ENCODE measurements around the gene PEX16. TPM values are rescaled to one million over a fixed set of nuclear protein-coding genes. Genes with fewer than 3 reads are reported as not detected.

Gene PEX16
- total RNA-seq, 1 donor from 2014 or later: 20.7 TPM

DNA sequence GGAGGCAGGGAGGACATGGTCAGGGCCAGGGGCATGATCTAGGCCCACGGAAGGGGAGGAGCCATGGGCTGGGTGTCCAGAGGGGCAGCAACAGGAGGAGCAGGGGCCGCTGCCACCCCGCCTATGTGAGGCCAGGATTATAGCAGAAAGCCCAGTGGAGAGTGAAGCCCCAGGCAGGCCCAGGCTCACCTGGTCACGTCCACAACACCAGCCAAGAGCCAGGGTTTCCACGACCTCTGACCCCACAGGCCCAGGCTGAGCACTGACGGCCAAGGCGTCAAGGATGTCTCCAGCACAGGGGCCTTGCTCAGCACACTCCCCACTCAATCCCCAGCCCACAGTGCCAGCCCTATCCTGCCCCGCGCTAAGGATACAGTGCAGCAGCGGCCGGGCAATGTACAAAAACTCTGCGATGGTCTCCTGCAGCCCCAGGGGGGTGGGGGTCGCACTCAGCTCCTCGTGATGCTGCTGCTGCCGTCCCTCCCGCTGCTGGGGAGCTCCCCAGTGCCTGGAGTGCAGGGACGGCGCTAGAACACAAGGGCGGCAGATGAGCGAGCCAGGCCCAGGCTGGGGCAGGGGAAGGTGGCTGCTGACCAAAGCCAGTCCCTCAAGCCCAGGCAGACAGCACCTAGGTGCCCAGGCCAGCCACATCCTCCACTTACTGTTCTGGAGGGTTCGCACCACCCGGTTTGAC, 3.6 kb downstream of the PEX16 start:
- no peak for TF ChIP-seq CTCF (IDR thresholded peaks at IDR 0.05; ENCODE audit: unreplicated experiment)
- peaks cover 7% of the 10 kb centered on the region for H3K36me3 Mint-ChIP-seq
- DNase-seq (ENCODE audit: low spot score in 2 of 2, unreplicated experiment in 2 of 2): no peak
- no peaks in the 10 kb centered on the region for H3K9me3 Mint-ChIP-seq
- H3K27me3 Mint-ChIP-seq (ENCODE audit: low read depth): no peaks in the 10 kb centered on the region
- no peak overlapping the region for H3K27ac Mint-ChIP-seq
- H3K4me3 Mint-ChIP-seq: no peak overlapping the region
- peaks cover 12% of the 10 kb centered on the region for H3K4me1 Mint-ChIP-seq

- Mint-ChIP-seq H3K4me1 (peaks cover 10% of the 10 kb centered on the region), H3K36me3 (peaks cover 7% of the 10 kb centered on the region), H3K27me3 (ENCODE audit: low read depth) (no peaks in the 10 kb centered on the region), H3K4me3 (no peak overlapping the region), H3K9me3 (no peaks in the 10 kb centered on the region), H3K27ac (no peak overlapping the region)
- DNase-seq (ENCODE audit: low spot score in 2 of 2, unreplicated experiment in 2 of 2): no peak
- TF ChIP-seq CTCF (IDR thresholded peaks at IDR 0.05; ENCODE audit: unreplicated experiment): no peak
Measured at GRCh38 chr11:45913514-45913913, 4.2 kb downstream of the PEX16 start.

DNA sequence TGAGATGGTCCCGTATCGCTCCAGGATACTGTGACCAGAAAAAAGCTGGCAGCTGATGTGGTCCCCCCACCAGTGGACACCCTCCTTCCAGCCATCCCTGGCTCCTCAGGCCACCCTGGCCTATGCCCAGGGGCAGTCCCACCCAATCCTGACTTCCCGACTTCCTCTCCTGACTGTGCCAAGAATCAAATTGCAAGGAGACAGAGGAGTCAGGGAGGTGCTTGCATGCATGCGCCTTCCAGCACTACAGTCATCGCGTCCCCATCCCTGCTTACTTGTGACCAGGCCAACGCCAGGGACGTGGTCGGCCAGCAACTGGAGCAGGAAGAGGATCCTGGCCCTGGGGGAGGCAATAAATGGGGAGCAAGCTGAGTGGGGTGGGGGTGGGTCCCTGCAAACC, 7.1 kb downstream of the PEX16 start:
- no peak for DNase-seq (ENCODE audit: low spot score in 2 of 2, unreplicated experiment in 2 of 2)
- H3K4me3 Mint-ChIP-seq: no peak overlapping the region
- peaks cover 7% of the 10 kb centered on the region for H3K36me3 Mint-ChIP-seq
- no peaks in the 10 kb centered on the region for H3K9me3 Mint-ChIP-seq
- no peak overlapping the region for H3K27ac Mint-ChIP-seq
- H3K4me1 Mint-ChIP-seq: no peaks in the 10 kb centered on the region
- TF ChIP-seq CTCF (IDR thresholded peaks at IDR 0.05; ENCODE audit: unreplicated experiment): no peak
- no peaks in the 10 kb centered on the region for H3K27me3 Mint-ChIP-seq (ENCODE audit: low read depth)

GRCh38 chr11:45909594-45910475, 7.8 kb downstream of the PEX16 start:
- Mint-ChIP-seq H3K4me3 (no peak overlapping the region), H3K36me3 (peaks cover 7% of the 10 kb centered on the region), H3K27ac (no peak overlapping the region), H3K4me1 (no peaks in the 10 kb centered on the region), H3K27me3 (ENCODE audit: low read depth) (no peaks in the 10 kb centered on the region), H3K9me3 (no peaks in the 10 kb centered on the region)
- no peak for TF ChIP-seq CTCF (IDR thresholded peaks at IDR 0.05; ENCODE audit: unreplicated experiment)
- DNase-seq (ENCODE audit: low spot score in 2 of 2, unreplicated experiment in 2 of 2): no peak

DNA sequence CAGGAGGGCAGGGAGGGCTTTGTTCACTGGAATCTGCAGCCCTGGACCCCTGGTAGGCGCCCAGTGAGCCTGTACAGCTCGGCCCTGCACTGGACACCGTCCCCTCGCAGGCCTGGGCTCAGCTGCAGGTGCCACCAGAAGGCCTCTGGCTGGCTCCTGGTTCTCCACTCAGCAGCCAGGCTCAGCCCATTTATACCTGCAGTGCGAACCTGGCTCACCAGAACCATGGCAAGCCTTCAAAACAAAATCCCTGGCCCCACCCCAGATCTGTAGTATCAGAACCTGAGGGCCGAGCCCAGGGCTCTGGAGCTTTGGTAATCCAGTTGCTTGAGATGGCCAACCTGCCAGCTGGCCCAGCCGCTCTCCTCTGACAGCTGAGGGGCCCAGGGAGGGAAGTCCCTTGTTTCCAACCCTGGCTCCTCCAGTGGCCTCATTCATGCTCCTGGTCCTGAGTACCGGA, 9.7 kb downstream of the PEX16 start:
- peaks cover 5% of the 10 kb centered on the region for H3K36me3 Mint-ChIP-seq
- no peaks in the 10 kb centered on the region for H3K4me1 Mint-ChIP-seq
- DNase-seq (ENCODE audit: low spot score in 2 of 2, unreplicated experiment in 2 of 2): no peak
- H3K27ac Mint-ChIP-seq: no peak overlapping the region
- H3K27me3 Mint-ChIP-seq (ENCODE audit: low read depth): no peaks in the 10 kb centered on the region
- TF ChIP-seq CTCF (IDR thresholded peaks at IDR 0.05; ENCODE audit: unreplicated experiment): no peak
- H3K9me3 Mint-ChIP-seq: no peaks in the 10 kb centered on the region
- H3K4me3 Mint-ChIP-seq: no peak overlapping the region
